Smooth muscle cell (in vitro differentiated cells): Measurements from ENCODE around the gene PTPN11. TPM values are rescaled to one million over a fixed set of nuclear protein-coding genes. Genes with fewer than 3 reads are reported as not detected.

Experiments used
- DNase-seq: peaks from one replicate; lab custom pipeline; 2025; ENCODE audit not compliant: unreplicated experiment; lab: John Stamatoyannopoulos, UW
- H2AFZ ChIP-seq: fragments of 200-600 bp; sonication (generic); 2 replicates; pipeline ENCODE4 v1.6.0; 2016; ENCODE audit warnings: antibody characterized with exemption, low read depth, mild to moderate bottlenecking
- H3F3A ChIP-seq: fragments of 200-600 bp; sonication (generic); 2 replicates; pipeline ENCODE4 v1.6.0; 2017; ENCODE audit warnings: antibody characterized with exemption, low read depth
- H3K27ac ChIP-seq: fragments of 200-600 bp; sonication (generic); 2 replicates; pipeline ENCODE4 v1.5.1; 2016; ENCODE audit warnings: low read depth, mild to moderate bottlenecking
- H3K27me3 ChIP-seq: fragments of 200-600 bp; sonication (generic); 2 replicates; pipeline ENCODE4 v1.6.1; 2016; ENCODE audit warnings: low read depth, mild to moderate bottlenecking
- H3K36me3 ChIP-seq: fragments of 200-600 bp; sonication (generic); 2 replicates; pipeline ENCODE4 v1.5.1; 2016; ENCODE audit warnings: low read depth
- H3K4me1 ChIP-seq: fragments of 200-600 bp; sonication (generic); 2 replicates; pipeline ENCODE4 v1.5.1; 2016; ENCODE audit warnings: low read depth
- H3K4me2 ChIP-seq: fragments of 200-600 bp; sonication (generic); 2 replicates; pipeline ENCODE4 v1.6.0; 2016; ENCODE audit warnings: mild to moderate bottlenecking
- H3K4me3 ChIP-seq: fragments of 200-600 bp; sonication (generic); 2 replicates; pipeline ENCODE4 v1.5.1; 2016; ENCODE audit warnings: mild to moderate bottlenecking
- H3K79me2 ChIP-seq: fragments of 200-600 bp; sonication (generic); 2 replicates; pipeline ENCODE4 v1.6.0; 2016; ENCODE audit warnings: low read depth, mild to moderate bottlenecking
- H3K9ac ChIP-seq: fragments of 200-600 bp; sonication (generic); 2 replicates; pipeline ENCODE4 v1.6.0; 2016; ENCODE audit warnings: low read depth
- H3K9me3 ChIP-seq: fragments of 200-600 bp; sonication (generic); replicated peaks from 2 replicates; pipeline ENCODE4 v1.5.1; 2016; ENCODE audit warnings: low read depth
- H4K20me1 ChIP-seq: fragments of 200-600 bp; sonication (generic); 2 replicates; pipeline ENCODE4 v1.6.0; 2016; ENCODE audit warnings: low read depth
- WGBS: methylation state at CpG from one replicate; pipeline ENCODE4 v1.1.7; 2016; ENCODE audit warnings: low lambda C conversion rate; 5-methylcytosine and 5-hydroxymethylcytosine counted together
- polyA plus RNA-seq: library from polyadenylated mRNA; unstranded; fragments of >200 nt; fragmentation: Nextera tagmentation; extraction: Ambion mirVana; gene quantifications from 2 replicates; pipeline ENCODE4 v1.2.1, GENCODE V29; 2016
- total RNA-seq: library from RNA; depleted of rRNA; stranded (reverse); fragments of >200 nt; gene quantifications from 2 replicates; pipeline ENCODE4 v1.2.3, GENCODE V29; 2014
- TF ChIP-seq, protein P1 (sequence below): fragments of 200-600 bp; sonication (generic); IDR thresholded peaks from 2 replicates; pipeline ENCODE4 v1.5.1; 2017; ENCODE audit warnings: borderline replicate concordance, mild to moderate bottlenecking, antibody characterized with exemption; ENCODE audit not compliant: insufficient read depth, poor library complexity, severe bottlenecking

Gene PTPN11
- total and polyA plus RNA-seq, 2 experiments from 2014 or later: 44.6 to 77.2 TPM

- TF ChIP-seq, protein P1, sequence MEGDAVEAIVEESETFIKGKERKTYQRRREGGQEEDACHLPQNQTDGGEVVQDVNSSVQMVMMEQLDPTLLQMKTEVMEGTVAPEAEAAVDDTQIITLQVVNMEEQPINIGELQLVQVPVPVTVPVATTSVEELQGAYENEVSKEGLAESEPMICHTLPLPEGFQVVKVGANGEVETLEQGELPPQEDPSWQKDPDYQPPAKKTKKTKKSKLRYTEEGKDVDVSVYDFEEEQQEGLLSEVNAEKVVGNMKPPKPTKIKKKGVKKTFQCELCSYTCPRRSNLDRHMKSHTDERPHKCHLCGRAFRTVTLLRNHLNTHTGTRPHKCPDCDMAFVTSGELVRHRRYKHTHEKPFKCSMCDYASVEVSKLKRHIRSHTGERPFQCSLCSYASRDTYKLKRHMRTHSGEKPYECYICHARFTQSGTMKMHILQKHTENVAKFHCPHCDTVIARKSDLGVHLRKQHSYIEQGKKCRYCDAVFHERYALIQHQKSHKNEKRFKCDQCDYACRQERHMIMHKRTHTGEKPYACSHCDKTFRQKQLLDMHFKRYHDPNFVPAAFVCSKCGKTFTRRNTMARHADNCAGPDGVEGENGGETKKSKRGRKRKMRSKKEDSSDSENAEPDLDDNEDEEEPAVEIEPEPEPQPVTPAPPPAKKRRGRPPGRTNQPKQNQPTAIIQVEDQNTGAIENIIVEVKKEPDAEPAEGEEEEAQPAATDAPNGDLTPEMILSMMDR: no peak
- 93% methylated on average over 3 of the region's 3 CpGs for WGBS
- Histone ChIP-seq H3K27me3 (no peaks in the 10 kb centered on the region), H4K20me1 (peaks cover 62% of the 10 kb centered on the region), H3K79me2 (peaks cover 76% of the 10 kb centered on the region), H3K36me3 (no peaks in the 10 kb centered on the region), H3K4me2 (peak overlapping the region; percentile 94), H3K4me3 (peak overlapping the region; percentile 79), H3K9ac (peak overlapping the region; percentile 100), H3K9me3 (no peaks in the 10 kb centered on the region), H3K4me1 (peaks cover 15% of the 10 kb centered on the region), H3K27ac (no peak overlapping the region), H3F3A (no peaks in the 10 kb centered on the region), H2AFZ (no peak overlapping the region)
- no peak for DNase-seq
Measured at GRCh38 chr12:112420740-112421139, 2.0 kb downstream of the PTPN11 start.

- TF ChIP-seq, protein P1: no peak
- Histone ChIP-seq H3K36me3 (no peaks in the 10 kb centered on the region), H2AFZ (no peak overlapping the region), H3K4me1 (peaks cover 15% of the 10 kb centered on the region), H3K9ac (no peak overlapping the region), H3K4me3 (no peak overlapping the region), H3K79me2 (peaks cover 82% of the 10 kb centered on the region), H3K9me3 (no peaks in the 10 kb centered on the region), H3K27me3 (no peaks in the 10 kb centered on the region), H3K27ac (no peak overlapping the region), H3K4me2 (no peak overlapping the region), H4K20me1 (peaks cover 69% of the 10 kb centered on the region), H3F3A (no peaks in the 10 kb centered on the region)
- 93% methylated on average over 1 of the region's 1 CpG for WGBS
- no peak for DNase-seq
Measured at GRCh38 chr12:112421363-112421762, 2.6 kb downstream of the PTPN11 start.

DNA sequence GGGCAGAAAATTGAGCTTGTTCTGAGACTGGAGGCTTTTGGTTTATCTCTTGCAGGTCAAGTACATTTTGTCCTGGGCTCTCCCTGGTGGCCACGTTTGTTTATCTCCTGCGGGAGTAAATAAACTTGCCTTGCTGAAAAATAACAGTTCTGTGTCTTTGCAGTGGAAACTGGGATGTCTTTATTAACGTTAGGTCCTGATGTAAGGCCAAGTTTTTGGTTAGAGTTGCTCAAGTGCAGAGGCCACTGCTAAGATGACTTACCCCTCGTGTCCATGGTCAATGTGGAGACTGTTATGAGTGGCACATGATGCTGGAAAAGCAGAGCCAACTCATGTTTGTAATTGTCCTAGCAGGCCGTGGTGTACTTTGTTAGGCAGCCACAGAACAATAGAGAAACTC lies 3.8 kb downstream of the PTPN11 start:
- DNase-seq: no peak

DNA sequence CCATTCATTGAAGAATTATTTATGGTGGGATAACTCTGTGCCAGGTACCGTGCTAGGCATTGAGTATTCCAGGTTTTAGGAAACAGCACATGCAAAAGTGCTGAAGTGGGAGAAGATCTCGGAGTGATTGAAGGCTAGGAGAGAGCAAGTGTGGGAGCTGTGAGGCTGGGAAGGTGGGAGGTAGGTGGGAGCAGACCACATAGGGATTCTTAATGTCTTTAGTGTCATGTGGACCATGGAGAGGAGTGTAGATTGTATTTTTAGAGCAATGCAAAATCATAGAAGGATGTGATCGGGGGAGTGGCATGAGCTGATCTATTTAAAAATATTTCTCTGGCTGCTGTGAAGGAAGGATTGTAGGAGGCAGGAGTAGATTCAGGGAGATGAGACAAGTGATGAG lies 5.4 kb downstream of the PTPN11 start:
- TF ChIP-seq, protein P1: no peak
- Histone ChIP-seq H3F3A (no peaks in the 10 kb centered on the region), H3K36me3 (no peaks in the 10 kb centered on the region), H3K4me3 (no peak overlapping the region), H2AFZ (no peak overlapping the region), H4K20me1 (peaks cover 94% of the 10 kb centered on the region), H3K4me1 (peaks cover 9% of the 10 kb centered on the region), H3K4me2 (no peak overlapping the region), H3K9me3 (no peaks in the 10 kb centered on the region), H3K79me2 (peaks cover 98% of the 10 kb centered on the region), H3K9ac (no peak overlapping the region), H3K27me3 (no peaks in the 10 kb centered on the region), H3K27ac (no peak overlapping the region)
- WGBS: 95% methylated on average over 3 of the region's 3 CpGs
- no peak for DNase-seq

More for the DNA sequence above, 3.8 kb downstream of the PTPN11 start:
- no peak overlapping the region for H2AFZ ChIP-seq
- H3K9ac ChIP-seq: no peak overlapping the region
- peaks cover 93% of the 10 kb centered on the region for H3K79me2 ChIP-seq
- H3K4me1 ChIP-seq: peaks cover 15% of the 10 kb centered on the region
- 80% methylated on average over 5 of the region's 5 CpGs for WGBS
- H3K36me3 ChIP-seq: no peaks in the 10 kb centered on the region
- H3K4me2 ChIP-seq: no peak overlapping the region
- H3K27me3 ChIP-seq: no peaks in the 10 kb centered on the region
- no peak overlapping the region for H3K27ac ChIP-seq
- TF ChIP-seq, protein P1: no peak
- H4K20me1 ChIP-seq: peaks cover 78% of the 10 kb centered on the region
- no peaks in the 10 kb centered on the region for H3K9me3 ChIP-seq
- no peaks in the 10 kb centered on the region for H3F3A ChIP-seq
- H3K4me3 ChIP-seq: no peak overlapping the region
